SK-N-MC (cell line): ENCODE measurements around the gene NOTO.

Experiments
- EZH2 ChIP-seq: fragments of 200-600 bp; sonication (generic); IDR thresholded peaks from one replicate; pipeline ENCODE4 v1.6.1; 2017; ENCODE audit warnings: antibody characterized with exemption
- POLR2AphosphoS5 ChIP-seq: IDR thresholded peaks from 2 replicates; pipeline ENCODE4 v1.6.1; 2012; ENCODE audit warnings: mild to moderate bottlenecking, low read depth, low read length, borderline replicate concordance

DNA sequence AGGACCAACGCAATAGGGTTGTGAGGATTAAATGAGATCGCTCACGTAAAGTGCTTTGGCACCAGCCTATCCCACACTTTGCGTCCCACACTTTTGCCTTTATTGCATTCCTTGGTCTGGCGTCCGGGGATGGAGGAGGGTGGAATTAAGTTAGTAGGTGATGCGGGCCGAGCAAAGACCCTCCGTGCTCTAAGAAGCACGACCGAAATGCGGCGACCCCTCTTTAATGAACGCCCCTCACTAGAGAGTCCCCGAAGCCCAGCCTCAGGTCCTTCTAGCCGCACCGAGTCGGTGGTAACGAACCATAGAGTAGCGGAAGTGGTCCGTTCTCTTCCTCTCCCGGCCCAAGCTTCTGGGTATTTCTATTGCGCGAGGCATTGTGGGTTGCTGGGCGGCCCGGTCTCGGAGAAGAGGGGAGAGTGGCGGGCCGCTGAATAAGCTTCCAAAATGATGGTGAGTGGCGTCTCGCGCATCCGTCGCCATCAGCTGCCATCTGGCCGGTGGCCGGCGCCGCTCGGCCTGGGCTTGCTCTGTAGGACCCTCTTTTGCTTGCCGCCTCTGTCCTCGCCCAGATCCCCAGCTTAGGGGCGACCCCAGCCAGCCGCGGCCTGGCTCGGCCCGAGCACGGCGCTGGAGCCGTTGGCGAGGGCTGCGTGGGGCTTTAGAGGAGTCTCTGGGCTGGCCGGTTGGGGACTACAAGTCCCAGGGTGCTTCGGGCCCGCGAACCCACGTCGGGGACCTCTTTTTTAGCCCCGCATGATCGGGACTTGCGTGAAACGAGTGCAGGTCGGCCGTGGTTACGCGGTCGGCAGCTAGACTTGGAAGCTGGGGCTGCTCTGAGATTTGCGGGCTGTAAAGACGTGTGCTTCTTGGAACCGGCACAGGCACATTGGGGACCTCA is 31.8 kb downstream of the NOTO start, which contains the start of gene CCT7:
- TF ChIP-seq POLR2AphosphoS5, result peak; percentile 97
- no peak for TF ChIP-seq EZH2
